Upper lobe of left lung (tissue), 6 donors: ENCODE measurements around the gene CELF3. TPM values are rescaled to one million over a fixed set of nuclear protein-coding genes. Genes with fewer than 3 reads are reported as not detected.

Source experiments
- ATAC-seq, 2 donors: fragments of 200-7000 bp; cut with Tn5 transposase; one replicate each; pipeline ENCODE4 v1.9.1; 2022; ENCODE audit warnings: mild to moderate bottlenecking in 2 of 2, moderate library complexity in 2 of 2; ENCODE audit not compliant: low FRiP score in 2 of 2
- DNase-seq, 2 donors: peaks; one replicate each; pipeline ENCODE4 v3.0.0-alpha.2; 2019 to 2020
- H3K27ac ChIP-seq, 4 donors: fragments of 200-600 bp; sonication (generic); one replicate each; pipeline ENCODE4 v1.5.1; 2016 to 2019
- H3K27me3 ChIP-seq, 4 donors: fragments of 200-600 bp; sonication (generic); one replicate each; pipeline ENCODE4 v1.5.1; 2017 to 2019
- H3K36me3 ChIP-seq, 4 donors: fragments of 200-600 bp; sonication (generic); one replicate each; pipeline ENCODE4 v1.5.1; 2016 to 2019
- H3K4me1 ChIP-seq, 4 donors: fragments of 200-600 bp; sonication (generic); one replicate each; pipeline ENCODE4 v1.5.1; 2018 to 2019
- H3K4me3 ChIP-seq, 4 donors: fragments of 200-600 bp; sonication (generic); one replicate each; pipeline ENCODE4 v1.5.1; 2017 to 2019; ENCODE audit warnings: mild to moderate bottlenecking in 2 of 4, moderate library complexity in 1 of 4
- H3K9me3 ChIP-seq, 4 donors: fragments of 200-600 bp; sonication (generic); one replicate each; pipeline ENCODE4 v1.5.1; 2018 to 2019
- CTCF ChIP-seq, 6 experiments: fragments of 450-650 bp in 4 of 6; fragments of 200-600 bp in 2 of 6; sonication (generic) in 2 of 6; IDR thresholded peaks; one replicate each; pipeline ENCODE4 v1.5.1; 2016 to 2019; ENCODE audit warnings: antibody characterized with exemption in 6 of 6
- EP300 ChIP-seq, 4 donors: sonication (generic); formaldehyde crosslinking; IDR thresholded peaks; one replicate each; pipeline ENCODE4 v1.5.1; 2017; ENCODE audit warnings: antibody characterized with exemption in 4 of 4, control low read depth in 2 of 4
- POLR2A ChIP-seq, 4 donors: fragments of 450-650 bp; IDR thresholded peaks; one replicate each; pipeline ENCODE4 v1.5.1; 2016 to 2017; ENCODE audit warnings: antibody characterized with exemption in 4 of 4, mild to moderate bottlenecking in 2 of 4
- POLR2AphosphoS5 ChIP-seq, 2 donors: sonication (generic); formaldehyde crosslinking; IDR thresholded peaks; one replicate each; pipeline ENCODE4 v1.5.1; 2017; ENCODE audit warnings: antibody characterized with exemption in 2 of 2
- WGBS, 2 donors: methylation state at CpG; one replicate each; pipeline ENCODE4 v1.1.5; 2017 to 2018; 5-methylcytosine and 5-hydroxymethylcytosine counted together
- total RNA-seq, 6 donors: library from RNA; depleted of rRNA in 4 of 6; stranded (reverse); fragments of >200 nt in 4 of 6; gene quantifications; one replicate each; pipeline versions ENCODE4 v1.1.0 to v1.2.1, GENCODE V29; 2016 to 2021
- donor health status: DM: no; HTN: no; CAD: no; lungs with moderate emphysema.
- donor health status: DM: no; HTN: yes; CAD: no; lungs with severe emphysema.

CELF3 gene
- total RNA-seq, 6 donors from 2014 or later: 0.13 TPM; not detected in 5

GRCh38 chr1:151715726-151716404 is 738 bp downstream of the CELF3 start:
- TF ChIP-seq POLR2A (IDR thresholded peaks at IDR 0.05): no peak
- DNase-seq (no peak), ATAC-seq (no peak)
- peaks cover 0 to 13% (median 8%) of the 10 kb centered on the region in 4 donors for H3K27me3 ChIP-seq
- no peaks in the 10 kb centered on the region for H3K9me3 ChIP-seq
- no peaks in the 10 kb centered on the region for H3K36me3 ChIP-seq
- peaks cover 12 to 33% (median 15%) of the 10 kb centered on the region in 4 donors for H3K4me1 ChIP-seq
- no peak overlapping the region for H3K4me3 ChIP-seq
- H3K27ac ChIP-seq: no peak overlapping the region
- 30 to 40% methylated on average over 14 to 16 of the region's 17 CpGs for WGBS, 2 donors

DNA sequence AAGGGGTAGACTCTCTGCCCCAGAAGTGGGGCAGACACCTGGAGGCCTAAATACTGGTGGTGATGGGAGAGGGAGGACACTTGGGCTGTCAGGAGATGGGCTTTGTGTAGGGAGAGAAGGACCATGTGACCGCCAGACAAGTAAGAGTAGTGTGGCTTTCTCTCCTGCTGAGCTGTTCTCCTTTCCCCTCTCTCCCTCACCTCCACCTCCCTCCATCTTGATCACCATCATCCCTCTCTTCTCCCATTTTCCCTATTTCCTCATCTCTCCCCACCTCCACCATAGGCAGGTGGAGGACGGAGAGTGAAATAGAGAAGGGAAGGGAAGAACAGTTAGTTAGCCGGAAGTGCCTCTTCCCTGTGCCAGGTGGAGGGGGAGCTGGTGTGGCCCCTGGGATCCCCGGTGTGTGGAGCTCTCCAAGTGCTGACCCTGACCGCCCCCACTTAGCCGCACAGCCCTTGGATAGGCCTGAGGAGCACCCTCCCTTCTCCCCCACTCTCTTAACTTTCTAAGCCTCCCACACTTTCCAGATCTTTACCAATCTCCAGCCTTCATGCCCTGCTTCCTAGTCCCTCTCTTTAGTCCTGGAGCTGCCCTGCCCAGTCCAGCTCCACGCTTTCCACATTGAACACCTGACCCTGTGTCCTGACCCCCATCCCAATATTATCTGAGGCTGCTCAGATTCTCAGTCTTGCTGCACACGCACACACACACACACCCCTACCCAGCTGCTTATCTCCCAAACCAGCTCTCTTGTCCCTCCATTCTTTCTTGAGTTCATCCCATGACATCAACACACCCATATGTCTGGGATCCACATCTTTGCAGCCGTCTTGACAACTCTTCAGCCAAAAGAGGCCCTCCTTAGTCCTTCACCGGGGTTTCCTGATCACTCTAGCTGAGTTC is 1.5 kb downstream of the CELF3 start:
- Histone ChIP-seq H3K9me3 (no peaks in the 10 kb centered on the region), H3K27ac (no peak overlapping the region), H3K27me3 (peaks cover 0 to 13% (median 8%) of the 10 kb centered on the region in 4 donors), H3K36me3 (no peaks in the 10 kb centered on the region), H3K4me1 (peaks cover 4 to 25% (median 9%) of the 10 kb centered on the region in 4 donors), H3K4me3 (no peak overlapping the region)
- ATAC-seq (no peak), DNase-seq (no peak)
- 69 to 71% methylated on average over 10 of the region's 10 CpGs for WGBS, 2 donors
- TF ChIP-seq POLR2A (IDR thresholded peaks at IDR 0.05) (no peak), EP300 (IDR thresholded peaks at IDR 0.05) (no peak), POLR2AphosphoS5 (IDR thresholded peaks at IDR 0.05) (no peak), CTCF (IDR thresholded peaks at IDR 0.05) (no peak)

GRCh38 chr1:151713874-151714273 is 2.7 kb downstream of the CELF3 start:
- ATAC-seq (no peak), DNase-seq (no peak)
- TF ChIP-seq CTCF (IDR thresholded peaks at IDR 0.05): no peak
- TF ChIP-seq POLR2A (IDR thresholded peaks at IDR 0.05): no peak
- TF ChIP-seq EP300 (IDR thresholded peaks at IDR 0.05): no peak
- no peak for TF ChIP-seq POLR2AphosphoS5 (IDR thresholded peaks at IDR 0.05)
- H3K4me3 ChIP-seq: no peak overlapping the region
- H3K4me1 ChIP-seq: peaks cover 4 to 23% (median 9%) of the 10 kb centered on the region in 4 donors
- H3K27me3 ChIP-seq: peaks cover 0 to 13% (median 8%) of the 10 kb centered on the region in 4 donors
- 82 to 83% methylated on average over 2 of the region's 2 CpGs for WGBS, 2 donors
- no peak overlapping the region for H3K27ac ChIP-seq
- no peaks in the 10 kb centered on the region for H3K36me3 ChIP-seq
- no peaks in the 10 kb centered on the region for H3K9me3 ChIP-seq

- H3K27me3 ChIP-seq: peaks cover 0 to 13% (median 8%) of the 10 kb centered on the region in 4 donors
- no peak for TF ChIP-seq EP300 (IDR thresholded peaks at IDR 0.05)
- no peak for TF ChIP-seq POLR2A (IDR thresholded peaks at IDR 0.05)
- no peak for TF ChIP-seq CTCF (IDR thresholded peaks at IDR 0.05)
- TF ChIP-seq POLR2AphosphoS5 (IDR thresholded peaks at IDR 0.05): no peak
- no peaks in the 10 kb centered on the region for H3K9me3 ChIP-seq
- DNase-seq: no peak
- no peaks in the 10 kb centered on the region for H3K36me3 ChIP-seq
- H3K4me3 ChIP-seq: no peak overlapping the region
- H3K4me1 ChIP-seq: peaks cover 3 to 19% (median 9%) of the 10 kb centered on the region in 4 donors
- H3K27ac ChIP-seq: no peak overlapping the region
- WGBS, 2 donors: 57 to 60% methylated on average over 1 to 2 of the region's 2 CpGs
- no peak for ATAC-seq
Measured at GRCh38 chr1:151713044-151713443, 3.6 kb downstream of the CELF3 start.

- H3K36me3 ChIP-seq: no peaks in the 10 kb centered on the region
- peaks cover 0 to 8% (median 7%) of the 10 kb centered on the region in 4 donors for H3K4me1 ChIP-seq
- peaks cover 0 to 12% (median 8%) of the 10 kb centered on the region in 4 donors for H3K27me3 ChIP-seq
- no peak overlapping the region for H3K4me3 ChIP-seq
- H3K9me3 ChIP-seq: no peaks in the 10 kb centered on the region
- WGBS, 2 donors: 63% methylated on average over 10 of the region's 10 CpGs
- ATAC-seq (no peak), DNase-seq (no peak)
- H3K27ac ChIP-seq: no peak overlapping the region
- TF ChIP-seq EP300 (IDR thresholded peaks at IDR 0.05): no peak
- TF ChIP-seq POLR2AphosphoS5 (IDR thresholded peaks at IDR 0.05): no peak
- TF ChIP-seq CTCF (IDR thresholded peaks at IDR 0.05): no peak
- TF ChIP-seq POLR2A (IDR thresholded peaks at IDR 0.05): no peak
Measured at GRCh38 chr1:151711951-151712350, 4.7 kb downstream of the CELF3 start.
